Stomach (tissue), 19 donors: ENCODE results near the gene TTC7B. TPM values are rescaled to one million over a fixed set of nuclear protein-coding genes. Genes with fewer than 3 reads are reported as not detected.

Experiments used
- DNase-seq, 2 donors: peaks; one replicate each; pipeline versions ENCODE4 v3.0.0 to v3.0.0-alpha.2; 2013 to 2019
- H3K27ac ChIP-seq, 5 donors: fragments of 200-600 bp in 4 of 5; sonication (generic) in 4 of 5; one replicate each; pipeline ENCODE4 v1.5.1; 2013 to 2019; ENCODE audit warnings: mild to moderate bottlenecking in 1 of 5, moderate library complexity in 1 of 5
- H3K27me3 ChIP-seq, 3 donors: fragments of 200-600 bp; sonication (generic); one replicate each; pipeline ENCODE4 v1.5.1; 2017 to 2019; ENCODE audit warnings: mixed run types in 1 of 3
- H3K36me3 ChIP-seq, 4 donors: fragments of 200-600 bp; sonication (generic); 1 replicate in 3 of 4; 2 replicates in 1 of 4; pipeline ENCODE4 v1.5.1; 2016 to 2019
- H3K4me1 ChIP-seq, 4 donors: fragments of 200-600 bp; sonication (generic); one replicate each; pipeline ENCODE4 v1.5.1; 2016 to 2019
- H3K4me3 ChIP-seq, 4 donors: fragments of 200-600 bp; sonication (generic) in 3 of 4; one replicate each; pipeline ENCODE4 v1.5.1; 2016 to 2019; ENCODE audit warnings: mild to moderate bottlenecking in 1 of 4
- H3K9me3 ChIP-seq, 4 donors: fragments of 200-600 bp; sonication (generic); one replicate each; pipeline ENCODE4 v1.5.1; 2016 to 2019
- EP300 ChIP-seq: sonication (generic); formaldehyde crosslinking; IDR thresholded peaks from one replicate; pipeline ENCODE4 v1.6.1; 2017; ENCODE audit warnings: antibody characterized with exemption
- POLR2A ChIP-seq, 4 donors: fragments of 450-650 bp; IDR thresholded peaks; one replicate each; pipeline ENCODE4 v1.6.1; 2016; ENCODE audit warnings: antibody characterized with exemption in 4 of 4, control low read depth in 2 of 4, mild to moderate bottlenecking in 1 of 4, moderate library complexity in 1 of 4
- POLR2AphosphoS5 ChIP-seq, 3 donors: sonication (generic); formaldehyde crosslinking; IDR thresholded peaks; one replicate each; pipeline ENCODE4 v1.6.1; 2016; ENCODE audit warnings: antibody characterized with exemption in 3 of 3
- WGBS, 5 donors: extraction: QIAGEN DNeasy Blood & Tissue Kit in 3 of 5; methylation state at CpG; one replicate each; pipeline versions ENCODE4 v1.1.5 to v1.1.7; 2013 to 2018; 5-methylcytosine and 5-hydroxymethylcytosine counted together
- intact Hi-C: fragments of 100-400 bp; cut with DNase I; formaldehyde crosslinking; loops from one replicate; pipeline ENCODE4 v1.15.1; 2023; ENCODE audit warnings: low total_unique reads
- long read RNA-seq, 10 donors: transcript quantifications; one replicate each; lab custom pipeline, GENCODE V29; 2026
- polyA plus RNA-seq, 3 donors: library from polyadenylated mRNA; stranded (reverse); fragments of 200-250 nt; gene quantifications; one replicate each; pipeline ENCODE4 v1.2.3, GENCODE V29; 2013
- total RNA-seq, 5 donors: library from RNA; depleted of rRNA; stranded (reverse); fragments of >200 nt; gene quantifications; one replicate each; pipeline versions ENCODE4 v1.1.0 to v1.2.3, GENCODE V29; 2014 to 2016
- TF ChIP-seq, protein P1 (sequence below), 7 experiments: fragments of 450-650 bp in 4 of 7; fragments of 200-600 bp in 3 of 7; sonication (generic) in 3 of 7; IDR thresholded peaks; one replicate each; pipeline ENCODE4 v1.5.1; 2016 to 2019; ENCODE audit warnings: antibody characterized with exemption in 7 of 7, control low read depth in 2 of 7, mild to moderate bottlenecking in 1 of 7
- donor health status: healthy with polysubstance abuse.
- donor health status: Bipolar disorder and iron deficiency.
- donor health status: healthy.

Gene TTC7B, protein sequence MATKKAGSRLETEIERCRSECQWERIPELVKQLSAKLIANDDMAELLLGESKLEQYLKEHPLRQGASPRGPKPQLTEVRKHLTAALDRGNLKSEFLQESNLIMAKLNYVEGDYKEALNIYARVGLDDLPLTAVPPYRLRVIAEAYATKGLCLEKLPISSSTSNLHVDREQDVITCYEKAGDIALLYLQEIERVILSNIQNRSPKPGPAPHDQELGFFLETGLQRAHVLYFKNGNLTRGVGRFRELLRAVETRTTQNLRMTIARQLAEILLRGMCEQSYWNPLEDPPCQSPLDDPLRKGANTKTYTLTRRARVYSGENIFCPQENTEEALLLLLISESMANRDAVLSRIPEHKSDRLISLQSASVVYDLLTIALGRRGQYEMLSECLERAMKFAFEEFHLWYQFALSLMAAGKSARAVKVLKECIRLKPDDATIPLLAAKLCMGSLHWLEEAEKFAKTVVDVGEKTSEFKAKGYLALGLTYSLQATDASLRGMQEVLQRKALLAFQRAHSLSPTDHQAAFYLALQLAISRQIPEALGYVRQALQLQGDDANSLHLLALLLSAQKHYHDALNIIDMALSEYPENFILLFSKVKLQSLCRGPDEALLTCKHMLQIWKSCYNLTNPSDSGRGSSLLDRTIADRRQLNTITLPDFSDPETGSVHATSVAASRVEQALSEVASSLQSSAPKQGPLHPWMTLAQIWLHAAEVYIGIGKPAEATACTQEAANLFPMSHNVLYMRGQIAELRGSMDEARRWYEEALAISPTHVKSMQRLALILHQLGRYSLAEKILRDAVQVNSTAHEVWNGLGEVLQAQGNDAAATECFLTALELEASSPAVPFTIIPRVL
- total RNA-seq = 100 to 1,000 TPM in 1 of 5 donors, 10 to 100 TPM in 4; 15.1 to 110 (median 48.7) TPM
- polyA plus RNA-seq = 10 to 100 TPM in 2 of 3 donors, 1 to 10 TPM in 1; 6.8 to 14.3 (median 13.4) TPM
- long read RNA-seq, donor 1 = 0 reads
- long read RNA-seq, donor 2 = 0 reads
- long read RNA-seq, donor 3 = 0 reads
- long read RNA-seq, donor 4 = 0 reads
- long read RNA-seq, donor 5, full-length matches to known transcripts = 2 of 2 reads
- long read RNA-seq, donor 5, partial matches to known transcripts = 0 of 2 reads
- long read RNA-seq, donor 5, other reads (novel, unspliced or antisense) = 0 of 2 reads
- long read RNA-seq, donor 6, full-length matches to known transcripts = 2 of 2 reads
- long read RNA-seq, donor 6, partial matches to known transcripts = 0 of 2 reads
- long read RNA-seq, donor 6, other reads (novel, unspliced or antisense) = 0 of 2 reads
- long read RNA-seq, donor 7, full-length matches to known transcripts = 1 of 1 reads
- long read RNA-seq, donor 7, partial matches to known transcripts = 0 of 1 reads
- long read RNA-seq, donor 7, other reads (novel, unspliced or antisense) = 0 of 1 reads
- long read RNA-seq, donor 8, full-length matches to known transcripts = 1 of 23 reads
- long read RNA-seq, donor 8, partial matches to known transcripts = 22 of 23 reads
- long read RNA-seq, donor 8, other reads (novel, unspliced or antisense) = 0 of 23 reads
- long read RNA-seq, donor 9 = 0 reads
- long read RNA-seq, donor 10 = 0 reads

DNA sequence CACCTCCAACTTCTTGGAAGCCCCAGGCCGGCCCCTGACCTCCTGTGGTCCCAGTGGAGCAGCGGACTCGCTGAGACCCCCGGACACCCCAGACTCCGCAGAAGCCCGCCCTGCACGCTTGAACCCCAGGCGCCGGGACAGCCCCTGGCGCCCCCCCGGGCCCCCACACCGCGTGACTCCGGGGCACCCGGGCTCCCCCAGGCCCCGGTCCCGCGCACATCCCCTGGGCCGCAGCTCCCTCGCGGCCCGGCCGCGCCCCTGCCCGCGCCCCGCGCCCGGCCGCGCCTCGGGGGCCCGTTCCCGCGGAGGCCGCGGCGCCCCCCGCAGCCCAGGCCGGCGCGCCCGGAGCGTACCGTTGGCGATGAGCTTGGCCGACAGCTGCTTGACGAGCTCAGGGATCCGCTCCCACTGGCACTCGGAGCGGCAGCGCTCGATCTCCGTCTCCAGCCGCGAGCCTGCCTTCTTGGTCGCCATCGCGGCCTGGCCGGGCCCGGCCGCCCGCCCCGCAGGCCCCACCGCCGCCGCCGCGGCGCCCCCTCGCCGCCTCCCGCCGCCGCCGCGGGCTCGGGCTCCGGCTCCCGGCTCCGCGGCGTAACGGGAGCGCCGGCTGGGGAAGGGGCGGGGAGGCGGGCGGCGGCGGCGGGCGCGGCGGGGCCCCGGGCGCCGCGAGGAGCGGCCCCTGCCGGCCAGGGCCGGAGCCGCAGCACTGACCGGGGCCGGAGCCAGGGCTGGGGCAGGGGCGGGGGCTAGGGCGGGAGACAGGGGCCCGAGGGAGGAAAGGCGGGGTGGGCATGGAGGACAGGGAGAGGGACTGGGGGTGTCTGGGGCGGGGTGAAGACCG lies at the start of gene TTC7B:
Gene TTC7B, minus strand, starts transcription at position 609 of the 841 bp plus-strand sequence. Its CDS starts 135 bp downstream, at position 474.
- Histone ChIP-seq H3K4me3 (peak within 1 kb of the TSS; percentile 64 to 78 (median 70)), H3K27me3 (no peaks in the 10 kb centered on the region), H3K4me1 (peaks cover 20 to 54% (median 24%) of the 10 kb centered on the region in 4 donors), H3K36me3 (no peaks in the 10 kb centered on the region), H3K9me3 (no peaks in the 10 kb centered on the region), H3K27ac (peak within 1 kb of the TSS in 4 of 5 donors; percentile 35 to 77 (median 50))
- 1 to 8% (median 3%) methylated on average over 10 to 111 of the region's 111 CpGs for WGBS, 5 donors
- no peak for TF ChIP-seq EP300
- TF ChIP-seq, protein P1, sequence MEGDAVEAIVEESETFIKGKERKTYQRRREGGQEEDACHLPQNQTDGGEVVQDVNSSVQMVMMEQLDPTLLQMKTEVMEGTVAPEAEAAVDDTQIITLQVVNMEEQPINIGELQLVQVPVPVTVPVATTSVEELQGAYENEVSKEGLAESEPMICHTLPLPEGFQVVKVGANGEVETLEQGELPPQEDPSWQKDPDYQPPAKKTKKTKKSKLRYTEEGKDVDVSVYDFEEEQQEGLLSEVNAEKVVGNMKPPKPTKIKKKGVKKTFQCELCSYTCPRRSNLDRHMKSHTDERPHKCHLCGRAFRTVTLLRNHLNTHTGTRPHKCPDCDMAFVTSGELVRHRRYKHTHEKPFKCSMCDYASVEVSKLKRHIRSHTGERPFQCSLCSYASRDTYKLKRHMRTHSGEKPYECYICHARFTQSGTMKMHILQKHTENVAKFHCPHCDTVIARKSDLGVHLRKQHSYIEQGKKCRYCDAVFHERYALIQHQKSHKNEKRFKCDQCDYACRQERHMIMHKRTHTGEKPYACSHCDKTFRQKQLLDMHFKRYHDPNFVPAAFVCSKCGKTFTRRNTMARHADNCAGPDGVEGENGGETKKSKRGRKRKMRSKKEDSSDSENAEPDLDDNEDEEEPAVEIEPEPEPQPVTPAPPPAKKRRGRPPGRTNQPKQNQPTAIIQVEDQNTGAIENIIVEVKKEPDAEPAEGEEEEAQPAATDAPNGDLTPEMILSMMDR (IDR thresholded peaks at IDR 0.05) = peak in 2 of 7 experiments; percentile 15 to 64
- peak; percentile 51 to 80 for DNase-seq
- intact Hi-C loops = no loop called here

DNA sequence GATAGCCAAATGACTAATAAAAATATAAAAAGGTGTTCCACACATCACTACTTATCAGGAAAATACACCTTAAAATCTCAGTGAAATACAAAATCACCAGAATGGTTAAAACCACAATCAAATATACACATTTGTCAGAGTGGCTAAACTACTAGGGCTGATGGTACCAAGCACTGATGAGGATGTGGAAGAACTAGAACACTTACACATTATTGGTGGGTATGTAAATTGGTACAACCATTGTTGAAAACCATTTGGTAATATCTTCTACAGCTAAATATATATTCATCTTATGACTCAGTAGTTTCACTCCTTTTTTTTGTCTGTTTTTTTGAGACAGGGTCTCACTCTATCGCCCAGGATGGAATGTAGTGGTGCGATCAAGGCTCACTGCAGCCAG lies 48.5 kb upstream of the TTC7B start:
- no peak for DNase-seq
- Histone ChIP-seq H3K27ac (no peak overlapping the region), H3K9me3 (no peaks in the 10 kb centered on the region), H3K4me1 (peaks cover 0 to 12% (median 2%) of the 10 kb centered on the region in 4 donors), H3K27me3 (no peaks in the 10 kb centered on the region), H3K36me3 (peaks cover 0 to 12% (median 3%) of the 10 kb centered on the region in 4 donors), H3K4me3 (no peak overlapping the region)
- intact Hi-C loops = no loop called here
- TF ChIP-seq POLR2AphosphoS5 (IDR thresholded peaks at IDR 0.05) (no peak), EP300 (no peak)
- TF ChIP-seq, protein P1 (IDR thresholded peaks at IDR 0.05) = no peak
- 97 to 100% (median 99%) methylated on average over 2 of the region's 2 CpGs for whole genome bisulfite sequencing, 5 donors

DNA sequence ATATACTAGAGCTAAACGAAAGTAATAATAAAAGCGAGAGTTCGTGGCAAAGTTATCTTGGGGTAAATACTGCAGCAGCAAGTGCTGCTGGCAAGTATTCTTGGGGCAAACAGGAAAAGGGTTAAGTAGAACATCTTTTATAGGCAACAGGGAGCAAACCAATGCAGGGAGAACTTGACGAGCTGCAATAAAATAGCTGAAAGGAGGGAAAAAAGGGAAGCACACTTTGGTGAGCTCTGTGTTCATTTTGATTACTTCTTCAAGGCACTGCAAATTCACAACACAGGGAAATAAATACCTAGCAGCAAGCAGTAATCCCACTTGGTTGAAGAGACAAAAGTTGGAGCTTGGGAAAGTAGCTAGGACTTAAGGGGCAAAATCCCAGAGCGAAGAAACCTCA lies 42.3 kb upstream of the TTC7B start:
- intact Hi-C loops = no loop called here
- no peaks in the 10 kb centered on the region for H3K9me3 ChIP-seq
- no peaks in the 10 kb centered on the region for H3K4me1 ChIP-seq
- H3K36me3 ChIP-seq = no peaks in the 10 kb centered on the region
- peak overlapping the region in 2 of 4 donors; percentile 1 to 10 for H3K4me3 ChIP-seq
- TF ChIP-seq POLR2A (IDR thresholded peaks at IDR 0.05) (no peak), EP300 (no peak), POLR2AphosphoS5 (IDR thresholded peaks at IDR 0.05) (no peak)
- TF ChIP-seq, protein P1 (IDR thresholded peaks at IDR 0.05) = no peak
- no peak overlapping the region for H3K27ac ChIP-seq
- H3K27me3 ChIP-seq = no peaks in the 10 kb centered on the region
- DNase-seq = no peak
- 64 to 72% (median 64%) methylated on average over 5 of the region's 5 CpGs for WGBS, 5 donors
